MM.1S (cell line): ENCODE data around the gene CYP20A1.

Experiments used
- DNase-seq: peaks from one replicate; pipeline ENCODE4 v3.0.0-alpha.2; 2015
- H2AFZ ChIP-seq: fragments of 300-600 bp; sonication (generic); 2 replicates; pipeline ENCODE4 v1.6.0; 2016; ENCODE audit warnings: antibody characterized with exemption, low read length
- H3F3A ChIP-seq: fragments of 300-600 bp; sonication (generic); 2 replicates; pipeline ENCODE4 v1.6.1; 2016; ENCODE audit warnings: mild to moderate bottlenecking, antibody characterized with exemption, low read length, moderate library complexity, mixed read lengths; ENCODE audit not compliant: insufficient read depth
- H3K27ac ChIP-seq: fragments of 300-600 bp; sonication (generic); 2 replicates; pipeline ENCODE4 v1.5.1; 2016; ENCODE audit warnings: mild to moderate bottlenecking, low read length
- H3K27me3 ChIP-seq: fragments of 300-600 bp; sonication (generic); replicated peaks from 2 replicates; pipeline ENCODE4 v1.6.0; 2016; ENCODE audit warnings: low read length; ENCODE audit not compliant: insufficient read depth
- H3K36me3 ChIP-seq: fragments of 300-600 bp; sonication (generic); replicated peaks from 2 replicates; pipeline ENCODE4 v1.6.1; 2016; ENCODE audit warnings: mild to moderate bottlenecking, low read length, mixed read lengths; ENCODE audit not compliant: insufficient read depth
- H3K4me1 ChIP-seq: fragments of 300-600 bp; sonication (generic); 2 replicates; pipeline ENCODE4 v1.6.1; 2016; ENCODE audit warnings: low read length, mixed read lengths
- H3K4me2 ChIP-seq: fragments of 300-600 bp; sonication (generic); 2 replicates; pipeline ENCODE4 v1.6.0; 2016; ENCODE audit warnings: low read depth, low read length
- H3K4me3 ChIP-seq: fragments of 300-600 bp; sonication (generic); 2 replicates; pipeline ENCODE4 v1.5.1; 2016; ENCODE audit warnings: low read length, mixed read lengths
- H3K79me2 ChIP-seq: fragments of 300-600 bp; sonication (generic); 2 replicates; pipeline ENCODE4 v1.6.1; 2016; ENCODE audit warnings: mixed run types, low read length, mixed read lengths
- H3K9ac ChIP-seq: fragments of 300-600 bp; sonication (generic); 2 replicates; pipeline ENCODE4 v1.6.1; 2016; ENCODE audit warnings: low read length, mixed read lengths
- H3K9me2 ChIP-seq: fragments of 300-600 bp; sonication (generic); replicated peaks from 2 replicates; pipeline ENCODE4 v1.6.1; 2016; ENCODE audit warnings: mild to moderate bottlenecking, low read length, mixed read lengths; ENCODE audit not compliant: insufficient read depth
- H3K9me3 ChIP-seq: fragments of 300-600 bp; sonication (generic); replicated peaks from 2 replicates; pipeline ENCODE4 v1.6.1; 2016; ENCODE audit warnings: mild to moderate bottlenecking, low read length, mixed read lengths; ENCODE audit not compliant: insufficient read depth
- H4K20me1 ChIP-seq: fragments of 300-600 bp; sonication (generic); 2 replicates; pipeline ENCODE4 v1.6.1; 2016; ENCODE audit warnings: mild to moderate bottlenecking, low read length, moderate library complexity, mixed read lengths; ENCODE audit not compliant: insufficient read depth
- EZH2 ChIP-seq: fragments of 300-600 bp; sonication (generic); optimal IDR thresholded peaks from 2 replicates; pipeline ENCODE3; 2017; ENCODE audit warnings: low read depth, mild to moderate bottlenecking, antibody characterized with exemption, low read length, mixed read lengths
- EZH2phosphoT487 ChIP-seq: fragments of 300-600 bp; sonication (generic); IDR thresholded peaks from 2 replicates; pipeline ENCODE4 v1.6.1; 2018; ENCODE audit warnings: antibody characterized with exemption, low read length
- TF ChIP-seq, protein P1 (sequence below): fragments of 300-600 bp; sonication (generic); IDR thresholded peaks from 2 replicates; pipeline ENCODE4 v1.5.1; 2016; ENCODE audit warnings: antibody characterized with exemption, low read length, mixed read lengths

The CYP20A1 gene

GRCh38 chr2:203352604-203353255 lies 113.9 kb downstream of the CYP20A1 start:
- no peaks in the 10 kb centered on the region for H4K20me1 ChIP-seq
- no peak for TF ChIP-seq EZH2phosphoT487

DNA sequence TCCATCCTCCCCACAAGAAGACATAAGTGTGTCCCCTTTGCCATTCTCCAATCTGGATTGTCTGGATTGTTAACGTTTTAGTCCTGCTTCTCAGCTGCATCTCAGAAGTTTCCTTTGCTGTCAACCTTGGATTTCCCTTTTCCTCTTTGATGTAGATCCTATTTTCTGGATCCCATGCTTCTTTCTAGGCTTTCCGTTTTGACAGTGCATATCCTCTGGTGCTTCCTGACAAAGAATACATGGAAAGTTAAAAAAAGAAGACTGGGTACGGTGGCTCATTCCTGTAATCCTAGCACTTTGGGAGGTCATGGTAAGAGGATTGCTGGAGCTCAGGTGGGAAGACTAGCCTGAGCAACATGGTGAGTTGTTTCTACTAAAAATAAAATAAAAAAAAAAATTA lies 116.1 kb downstream of the CYP20A1 start:
- Histone ChIP-seq H3K9ac (no peak overlapping the region), H3K27me3 (no peaks in the 10 kb centered on the region), H3K36me3 (no peaks in the 10 kb centered on the region), H3F3A (no peaks in the 10 kb centered on the region), H3K9me3 (no peaks in the 10 kb centered on the region), H3K79me2 (peaks cover 3% of the 10 kb centered on the region; the same call in 1 of the 2 replicates), H3K9me2 (no peaks in the 10 kb centered on the region), H3K27ac (no peak overlapping the region), H2AFZ (no peak overlapping the region), H3K4me2 (no peak overlapping the region), H3K4me3 (no peak overlapping the region), H3K4me1 (no peaks in the 10 kb centered on the region), H4K20me1 (no peaks in the 10 kb centered on the region)
- TF ChIP-seq EZH2phosphoT487 (no peak), EZH2 (no peak)
- TF ChIP-seq, protein P1, sequence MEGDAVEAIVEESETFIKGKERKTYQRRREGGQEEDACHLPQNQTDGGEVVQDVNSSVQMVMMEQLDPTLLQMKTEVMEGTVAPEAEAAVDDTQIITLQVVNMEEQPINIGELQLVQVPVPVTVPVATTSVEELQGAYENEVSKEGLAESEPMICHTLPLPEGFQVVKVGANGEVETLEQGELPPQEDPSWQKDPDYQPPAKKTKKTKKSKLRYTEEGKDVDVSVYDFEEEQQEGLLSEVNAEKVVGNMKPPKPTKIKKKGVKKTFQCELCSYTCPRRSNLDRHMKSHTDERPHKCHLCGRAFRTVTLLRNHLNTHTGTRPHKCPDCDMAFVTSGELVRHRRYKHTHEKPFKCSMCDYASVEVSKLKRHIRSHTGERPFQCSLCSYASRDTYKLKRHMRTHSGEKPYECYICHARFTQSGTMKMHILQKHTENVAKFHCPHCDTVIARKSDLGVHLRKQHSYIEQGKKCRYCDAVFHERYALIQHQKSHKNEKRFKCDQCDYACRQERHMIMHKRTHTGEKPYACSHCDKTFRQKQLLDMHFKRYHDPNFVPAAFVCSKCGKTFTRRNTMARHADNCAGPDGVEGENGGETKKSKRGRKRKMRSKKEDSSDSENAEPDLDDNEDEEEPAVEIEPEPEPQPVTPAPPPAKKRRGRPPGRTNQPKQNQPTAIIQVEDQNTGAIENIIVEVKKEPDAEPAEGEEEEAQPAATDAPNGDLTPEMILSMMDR: no peak
- DNase-seq: no peak

More at GRCh38 chr2:203352604-203353255, 113.9 kb downstream of the CYP20A1 start:
- Histone ChIP-seq H3K9ac (no peak overlapping the region), H3K36me3 (no peaks in the 10 kb centered on the region), H3K9me2 (no peaks in the 10 kb centered on the region), H3F3A (no peaks in the 10 kb centered on the region), H3K27ac (no peak overlapping the region), H3K79me2 (peaks cover 7% of the 10 kb centered on the region; the same call in 1 of the 2 replicates), H2AFZ (no peak overlapping the region), H3K4me1 (no peaks in the 10 kb centered on the region), H3K27me3 (no peaks in the 10 kb centered on the region), H3K4me2 (no peak overlapping the region), H3K4me3 (no peak overlapping the region), H3K9me3 (no peaks in the 10 kb centered on the region)
- no peak for DNase-seq
